Fibroblast of lung (primary cell): ENCODE measurements around the gene STARD3. TPM values are rescaled to one million over a fixed set of nuclear protein-coding genes. Genes with fewer than 3 reads are reported as not detected.

Experiments
- DNase-seq, 2 donors: peaks; one replicate each; pipeline versions ENCODE4 v3.0.0 to v3.0.0-alpha.2; 2010; ENCODE audit warnings: low read depth in 2 of 2
- H2AFZ ChIP-seq: 2 replicates; pipeline ENCODE4 v1.5.1; 2012; ENCODE audit warnings: low read length, control low read depth, inconsistent platforms
- H3K27ac ChIP-seq: 2 replicates; pipeline ENCODE4 v1.5.1; 2011; ENCODE audit warnings: low read length, control low read depth; ENCODE audit not compliant: insufficient read depth
- H3K27me3 ChIP-seq: 2 replicates; pipeline ENCODE4 v1.5.1; 2011; ENCODE audit warnings: mild to moderate bottlenecking, low read length; ENCODE audit not compliant: control insufficient read depth, insufficient read depth
- H3K36me3 ChIP-seq: 2 replicates; pipeline ENCODE4 v1.5.1; 2011; ENCODE audit warnings: low read length; ENCODE audit not compliant: control insufficient read depth, insufficient read depth
- H3K4me1 ChIP-seq: 2 replicates; pipeline ENCODE4 v1.5.1; 2011; ENCODE audit warnings: low read length; ENCODE audit not compliant: control insufficient read depth, insufficient read depth; ENCODE audit errors: extremely low read depth
- H3K4me2 ChIP-seq: 2 replicates; pipeline ENCODE4 v1.5.1; 2011; ENCODE audit warnings: low read length, control low read depth; ENCODE audit not compliant: insufficient read depth; ENCODE audit errors: extremely low read depth
- H3K4me3 ChIP-seq, 4 experiments: fragments of 200-600 bp in 1 of 4; sonication (generic) in 1 of 4; replicated peaks in 1 of 4; 2 replicates each; pipeline ENCODE4 v1.5.1; 2011 to 2016; ENCODE audit warnings: low read length in 4 of 4, low read depth in 3 of 4, mild to moderate bottlenecking in 3 of 4, control low read depth in 2 of 4, inconsistent platforms in 1 of 4, mixed read lengths in 1 of 4; ENCODE audit not compliant: insufficient read depth in 1 of 4; ENCODE audit errors: control extremely low read depth in 1 of 4
- H3K79me2 ChIP-seq: 2 replicates; pipeline ENCODE4 v1.5.1; 2012; ENCODE audit warnings: mild to moderate bottlenecking, low read length, inconsistent platforms; ENCODE audit not compliant: control insufficient read depth, insufficient read depth
- H3K9ac ChIP-seq: 2 replicates; pipeline ENCODE4 v1.5.1; 2011; ENCODE audit warnings: mild to moderate bottlenecking, low read length, control low read depth; ENCODE audit not compliant: insufficient read depth
- H3K9me3 ChIP-seq: 2 replicates; pipeline ENCODE4 v1.5.1; 2012; ENCODE audit warnings: low read depth, low read length; ENCODE audit not compliant: control insufficient read depth, insufficient read depth
- H4K20me1 ChIP-seq: 2 replicates; pipeline ENCODE4 v1.5.1; 2011; ENCODE audit warnings: low read length; ENCODE audit not compliant: control insufficient read depth, insufficient read depth; ENCODE audit errors: extremely low read depth
- CTCF ChIP-seq, 2 donors: IDR thresholded peaks in 1 of 2; conservative IDR thresholded peaks in 1 of 2; 1 replicate in 1 of 2; 2 replicates in 1 of 2; pipeline ENCODE4 v1.5.1; 2011 to 2012; ENCODE audit warnings: low read length in 2 of 2, control low read depth in 1 of 2, inconsistent platforms in 1 of 2, low read depth in 1 of 2, mild to moderate bottlenecking in 1 of 2
- EZH2 ChIP-seq: IDR thresholded peaks from 2 replicates; pipeline ENCODE4 v1.5.1; 2012; ENCODE audit warnings: low read length, control low read depth, mild to moderate bottlenecking; ENCODE audit errors: missing control alignments
- polyA plus RNA-seq, 2 donors: library from polyadenylated mRNA; depleted of rRNA in 1 of 2; stranded (reverse) in 1 of 2; unstranded in 1 of 2; fragments of >200 nt; gene quantifications; 2 replicates each; pipeline ENCODE4 v1.2.1, GENCODE V29; 2011 to 2012; ENCODE audit warnings: missing spikeins in 1 of 2
- total RNA-seq: library from RNA; depleted of rRNA; stranded (reverse); fragments of >200 nt; gene quantifications from 2 replicates; pipeline ENCODE4 v1.2.1, GENCODE V29; 2014

The STARD3 gene
- total and polyA plus RNA-seq, 2 donors (not counting 1 experiment from before 2014, with no cell fraction given), result 30.4 to 31.7 TPM

GRCh38 chr17:39653662-39654331 lies 16.9 kb downstream of the STARD3 start:
- Histone ChIP-seq H3K9me3 (no peaks in the 10 kb centered on the region), H3K36me3 (no peaks in the 10 kb centered on the region), H3K9ac (no peak overlapping the region), H3K4me3 (no peak overlapping the region), H3K4me2 (no peak overlapping the region), H4K20me1 (no peaks in the 10 kb centered on the region), H2AFZ (no peak overlapping the region), H3K4me1 (no peaks in the 10 kb centered on the region), H3K27me3 (no peaks in the 10 kb centered on the region), H3K27ac (no peak overlapping the region), H3K79me2 (no peaks in the 10 kb centered on the region)
- DNase-seq, result peak in 1 of 2 donors; percentile 37
- TF ChIP-seq EZH2 (no peak), CTCF (conservative IDR thresholded peaks at IDR 0.05 in 1 of 2, IDR thresholded peaks at IDR 0.05 in 1 of 2; ENCODE audit: low read depth in 1 of 2, low read length in 2 of 2) (peak; percentile 79 to 88)

- H3K4me1 ChIP-seq, result no peaks in the 10 kb centered on the region
- TF ChIP-seq EZH2 (no peak), CTCF (conservative IDR thresholded peaks at IDR 0.05 in 1 of 2, IDR thresholded peaks at IDR 0.05 in 1 of 2; ENCODE audit: low read depth in 1 of 2, low read length in 2 of 2) (no peak)
- no peaks in the 10 kb centered on the region for H3K27me3 ChIP-seq
- no peaks in the 10 kb centered on the region for H3K79me2 ChIP-seq
- H3K9me3 ChIP-seq, result no peaks in the 10 kb centered on the region
- no peak overlapping the region for H3K4me3 ChIP-seq
- H2AFZ ChIP-seq, result no peak overlapping the region
- H3K27ac ChIP-seq, result no peak overlapping the region
- H3K9ac ChIP-seq, result no peak overlapping the region
- H4K20me1 ChIP-seq, result no peaks in the 10 kb centered on the region
- no peak overlapping the region for H3K4me2 ChIP-seq
- H3K36me3 ChIP-seq, result no peaks in the 10 kb centered on the region
- no peak for DNase-seq
Measured at GRCh38 chr17:39655105-39655504, 18.2 kb downstream of the STARD3 start.

- no peak for DNase-seq
- Histone ChIP-seq H3K27me3 (no peaks in the 10 kb centered on the region), H3K4me3 (no peak overlapping the region), H3K36me3 (peaks cover 10% of the 10 kb centered on the region), H3K4me2 (no peak overlapping the region), H2AFZ (no peak overlapping the region), H3K4me1 (no peaks in the 10 kb centered on the region), H3K27ac (no peak overlapping the region), H3K9ac (no peak overlapping the region), H3K79me2 (no peaks in the 10 kb centered on the region), H3K9me3 (no peaks in the 10 kb centered on the region), H4K20me1 (no peaks in the 10 kb centered on the region)
- TF ChIP-seq EZH2 (no peak), CTCF (conservative IDR thresholded peaks at IDR 0.05 in 1 of 2, IDR thresholded peaks at IDR 0.05 in 1 of 2; ENCODE audit: low read depth in 1 of 2, low read length in 2 of 2) (no peak)
Measured at GRCh38 chr17:39658346-39658745, 21.4 kb downstream of the STARD3 start.
